ENCODE results near the gene TRABD2B.

DNA sequence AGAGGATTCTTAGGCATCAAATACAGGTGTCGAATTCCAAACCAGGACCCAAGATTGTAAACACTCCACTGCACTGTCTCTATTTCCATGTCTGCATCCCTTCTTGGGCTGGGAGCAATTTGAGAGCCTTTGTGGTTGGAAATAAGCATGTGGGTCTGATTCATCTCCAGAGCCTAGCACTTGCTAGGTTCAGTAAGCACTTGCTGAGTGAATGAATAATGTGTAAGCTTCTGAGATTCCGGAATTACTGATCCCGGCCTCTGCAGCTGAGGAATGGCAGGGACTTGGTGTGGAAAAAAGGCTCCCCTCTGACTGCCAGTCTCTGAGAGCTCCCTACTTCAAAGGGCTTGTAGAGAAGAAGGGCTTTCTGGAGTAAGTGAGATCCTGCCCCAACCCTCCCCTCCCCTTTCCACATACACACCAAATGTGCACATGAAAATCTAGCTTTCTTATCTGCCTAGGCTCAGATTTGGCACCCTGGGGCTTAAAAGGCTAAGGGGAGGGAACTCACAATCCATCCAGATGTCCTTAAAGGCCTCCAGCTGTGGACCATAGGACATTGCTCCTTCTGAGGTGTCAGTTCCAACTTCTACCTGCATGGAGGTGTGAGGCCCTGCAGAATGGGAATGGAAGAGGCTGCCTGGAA is 39.6 kb upstream of the TRABD2B start:
- TF ChIP-seq, protein P1, sequence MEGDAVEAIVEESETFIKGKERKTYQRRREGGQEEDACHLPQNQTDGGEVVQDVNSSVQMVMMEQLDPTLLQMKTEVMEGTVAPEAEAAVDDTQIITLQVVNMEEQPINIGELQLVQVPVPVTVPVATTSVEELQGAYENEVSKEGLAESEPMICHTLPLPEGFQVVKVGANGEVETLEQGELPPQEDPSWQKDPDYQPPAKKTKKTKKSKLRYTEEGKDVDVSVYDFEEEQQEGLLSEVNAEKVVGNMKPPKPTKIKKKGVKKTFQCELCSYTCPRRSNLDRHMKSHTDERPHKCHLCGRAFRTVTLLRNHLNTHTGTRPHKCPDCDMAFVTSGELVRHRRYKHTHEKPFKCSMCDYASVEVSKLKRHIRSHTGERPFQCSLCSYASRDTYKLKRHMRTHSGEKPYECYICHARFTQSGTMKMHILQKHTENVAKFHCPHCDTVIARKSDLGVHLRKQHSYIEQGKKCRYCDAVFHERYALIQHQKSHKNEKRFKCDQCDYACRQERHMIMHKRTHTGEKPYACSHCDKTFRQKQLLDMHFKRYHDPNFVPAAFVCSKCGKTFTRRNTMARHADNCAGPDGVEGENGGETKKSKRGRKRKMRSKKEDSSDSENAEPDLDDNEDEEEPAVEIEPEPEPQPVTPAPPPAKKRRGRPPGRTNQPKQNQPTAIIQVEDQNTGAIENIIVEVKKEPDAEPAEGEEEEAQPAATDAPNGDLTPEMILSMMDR (conservative IDR thresholded peaks at IDR 0.05; ENCODE audit: low read depth in 2 of 2) = no peak
- no peak for TF ChIP-seq EZH2 (IDR thresholded peaks at IDR 0.05; ENCODE audit: low read depth, unreplicated experiment)
- no peak for TF ChIP-seq ZNF114 (CRISPR knock-in tag; IDR thresholded peaks at IDR 0.05)
- TF ChIP-seq POLR2AphosphoS5 (IDR thresholded peaks at IDR 0.05; ENCODE audit: low read depth) = no peak
- TF ChIP-seq NANOG (IDR thresholded peaks at IDR 0.05; ENCODE audit: borderline replicate concordance) = no peak
- TF ChIP-seq EZH2phosphoT487 (IDR thresholded peaks at IDR 0.05; ENCODE audit: unreplicated experiment) = no peak
- TF ChIP-seq ETS1 (IDR thresholded peaks at IDR 0.05) = no peak
- TF ChIP-seq, protein P2, sequence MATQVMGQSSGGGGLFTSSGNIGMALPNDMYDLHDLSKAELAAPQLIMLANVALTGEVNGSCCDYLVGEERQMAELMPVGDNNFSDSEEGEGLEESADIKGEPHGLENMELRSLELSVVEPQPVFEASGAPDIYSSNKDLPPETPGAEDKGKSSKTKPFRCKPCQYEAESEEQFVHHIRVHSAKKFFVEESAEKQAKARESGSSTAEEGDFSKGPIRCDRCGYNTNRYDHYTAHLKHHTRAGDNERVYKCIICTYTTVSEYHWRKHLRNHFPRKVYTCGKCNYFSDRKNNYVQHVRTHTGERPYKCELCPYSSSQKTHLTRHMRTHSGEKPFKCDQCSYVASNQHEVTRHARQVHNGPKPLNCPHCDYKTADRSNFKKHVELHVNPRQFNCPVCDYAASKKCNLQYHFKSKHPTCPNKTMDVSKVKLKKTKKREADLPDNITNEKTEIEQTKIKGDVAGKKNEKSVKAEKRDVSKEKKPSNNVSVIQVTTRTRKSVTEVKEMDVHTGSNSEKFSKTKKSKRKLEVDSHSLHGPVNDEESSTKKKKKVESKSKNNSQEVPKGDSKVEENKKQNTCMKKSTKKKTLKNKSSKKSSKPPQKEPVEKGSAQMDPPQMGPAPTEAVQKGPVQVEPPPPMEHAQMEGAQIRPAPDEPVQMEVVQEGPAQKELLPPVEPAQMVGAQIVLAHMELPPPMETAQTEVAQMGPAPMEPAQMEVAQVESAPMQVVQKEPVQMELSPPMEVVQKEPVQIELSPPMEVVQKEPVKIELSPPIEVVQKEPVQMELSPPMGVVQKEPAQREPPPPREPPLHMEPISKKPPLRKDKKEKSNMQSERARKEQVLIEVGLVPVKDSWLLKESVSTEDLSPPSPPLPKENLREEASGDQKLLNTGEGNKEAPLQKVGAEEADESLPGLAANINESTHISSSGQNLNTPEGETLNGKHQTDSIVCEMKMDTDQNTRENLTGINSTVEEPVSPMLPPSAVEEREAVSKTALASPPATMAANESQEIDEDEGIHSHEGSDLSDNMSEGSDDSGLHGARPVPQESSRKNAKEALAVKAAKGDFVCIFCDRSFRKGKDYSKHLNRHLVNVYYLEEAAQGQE (IDR thresholded peaks at IDR 0.05; ENCODE audit: unreplicated experiment) = no peak
- TF ChIP-seq ZNF331 (CRISPR knock-in tag; IDR thresholded peaks at IDR 0.05; ENCODE audit: low read depth) = no peak
- TF ChIP-seq CREB1 (CRISPR knock-in tag; IDR thresholded peaks at IDR 0.05; ENCODE audit: low read depth) = no peak
- TF ChIP-seq JUNB (IDR thresholded peaks at IDR 0.05; ENCODE audit: unreplicated experiment) = no peak
- no peak for TF ChIP-seq STAT1 (IDR thresholded peaks at IDR 0.05; ENCODE audit: unreplicated experiment)
